Trophoblast cell (in vitro differentiated cells and primary cell): ENCODE data around the gene KLC1.
A peak's percentile ranks its signal among the peaks of the same experiment; 100 is the strongest.

ENCODE experiments used
- DNase-seq, 2 donors: peaks; one replicate each; pipeline ENCODE4 v3.0.0-alpha.2; 2016
- H2AFZ ChIP-seq: 2 replicates; pipeline ENCODE4 v1.6.1; 2013; ENCODE audit warnings: low read length, moderate library complexity, mild to moderate bottlenecking; ENCODE audit not compliant: insufficient read depth, poor library complexity
- H2AK5ac ChIP-seq: 2 replicates; pipeline ENCODE4 v1.6.1; 2013; ENCODE audit warnings: mild to moderate bottlenecking, low read length
- H2BK120ac ChIP-seq: 2 replicates; pipeline ENCODE4 v1.6.1; 2013; ENCODE audit warnings: low read length, mild to moderate bottlenecking, moderate library complexity; ENCODE audit not compliant: insufficient read depth, poor library complexity
- H2BK12ac ChIP-seq: 2 replicates; pipeline ENCODE4 v1.6.1; 2013; ENCODE audit warnings: mild to moderate bottlenecking, low read length, moderate library complexity
- H2BK5ac ChIP-seq: 2 replicates; pipeline ENCODE4 v1.6.1; 2013; ENCODE audit warnings: low read length, low read depth, moderate library complexity, mild to moderate bottlenecking; ENCODE audit not compliant: poor library complexity
- H3K14ac ChIP-seq: 2 replicates; pipeline ENCODE4 v1.6.1; 2013; ENCODE audit warnings: mild to moderate bottlenecking, low read length
- H3K18ac ChIP-seq: 2 replicates; pipeline ENCODE4 v1.6.1; 2013; ENCODE audit warnings: mild to moderate bottlenecking, low read length
- H3K23ac ChIP-seq: 2 replicates; pipeline ENCODE4 v1.6.1; 2013; ENCODE audit warnings: low read length
- H3K27ac ChIP-seq: 2 replicates; pipeline ENCODE4 v1.5.1; 2013; ENCODE audit warnings: low read depth, mild to moderate bottlenecking, inconsistent platforms, low read length, moderate library complexity
- H3K27me3 ChIP-seq: 2 replicates; pipeline ENCODE4 v1.6.1; 2013; ENCODE audit warnings: inconsistent platforms, mild to moderate bottlenecking, low read length, moderate library complexity; ENCODE audit not compliant: insufficient read depth
- H3K36me3 ChIP-seq, 2 experiments: 1 replicate in 1 of 2; 2 replicates in 1 of 2; pipeline ENCODE4 v1.6.1; 2013; ENCODE audit warnings: low read length in 2 of 2, mild to moderate bottlenecking in 2 of 2, moderate library complexity in 1 of 2; ENCODE audit not compliant: insufficient read depth in 2 of 2, control insufficient read depth in 1 of 2
- H3K4ac ChIP-seq: 2 replicates; pipeline ENCODE4 v1.6.1; 2013; ENCODE audit warnings: low read depth, mild to moderate bottlenecking, low read length, moderate library complexity
- H3K4me1 ChIP-seq, 2 experiments: 1 replicate in 1 of 2; 2 replicates in 1 of 2; pipeline ENCODE4 v1.6.1; 2013; ENCODE audit warnings: low read length in 2 of 2, mild to moderate bottlenecking in 2 of 2, moderate library complexity in 1 of 2; ENCODE audit not compliant: insufficient read depth in 2 of 2, control insufficient read depth in 1 of 2
- H3K4me2 ChIP-seq: 2 replicates; pipeline ENCODE4 v1.6.1; 2013; ENCODE audit warnings: inconsistent platforms, mild to moderate bottlenecking, low read length, moderate library complexity
- H3K4me3 ChIP-seq: 2 replicates; pipeline ENCODE4 v1.5.1; 2013; ENCODE audit warnings: mild to moderate bottlenecking, low read depth, low read length, inconsistent platforms
- H3K79me1 ChIP-seq: one replicate; pipeline ENCODE4 v1.6.1; 2013; ENCODE audit warnings: low read length
- H3K79me2 ChIP-seq: 2 replicates; pipeline ENCODE4 v1.6.1; 2013; ENCODE audit warnings: low read length, mild to moderate bottlenecking; ENCODE audit not compliant: control insufficient read depth, insufficient read depth, poor library complexity
- H3K9ac ChIP-seq: 2 replicates; pipeline ENCODE4 v1.6.1; 2013; ENCODE audit warnings: mild to moderate bottlenecking, low read length
- H3K9me3 ChIP-seq: 2 replicates; pipeline ENCODE4 v1.6.1; 2013; ENCODE audit warnings: low read depth, mild to moderate bottlenecking, control low read depth, inconsistent platforms, low read length; ENCODE audit not compliant: insufficient read depth
- H4K12ac ChIP-seq: 2 replicates; pipeline ENCODE4 v1.6.1; 2013; ENCODE audit warnings: low read depth, mild to moderate bottlenecking, low read length, moderate library complexity
- H4K8ac ChIP-seq: 2 replicates; pipeline ENCODE4 v1.6.1; 2013; ENCODE audit warnings: low read depth, mild to moderate bottlenecking, low read length, moderate library complexity
- H4K91ac ChIP-seq: one replicate; pipeline ENCODE4 v1.6.1; 2013; ENCODE audit warnings: low read depth, mild to moderate bottlenecking, low read length, moderate library complexity
- WGBS: extraction: QIAGEN DNeasy Blood & Tissue Kit; methylation state at CpG from one replicate; pipeline ENCODE4 v1.1.7; 2013; ENCODE audit warnings: missing lambda C conversion rate; ENCODE audit not compliant: insufficient read length, insufficient coverage; ENCODE audit errors: extremely low coverage; 5-methylcytosine and 5-hydroxymethylcytosine counted together

The KLC1 gene

DNA sequence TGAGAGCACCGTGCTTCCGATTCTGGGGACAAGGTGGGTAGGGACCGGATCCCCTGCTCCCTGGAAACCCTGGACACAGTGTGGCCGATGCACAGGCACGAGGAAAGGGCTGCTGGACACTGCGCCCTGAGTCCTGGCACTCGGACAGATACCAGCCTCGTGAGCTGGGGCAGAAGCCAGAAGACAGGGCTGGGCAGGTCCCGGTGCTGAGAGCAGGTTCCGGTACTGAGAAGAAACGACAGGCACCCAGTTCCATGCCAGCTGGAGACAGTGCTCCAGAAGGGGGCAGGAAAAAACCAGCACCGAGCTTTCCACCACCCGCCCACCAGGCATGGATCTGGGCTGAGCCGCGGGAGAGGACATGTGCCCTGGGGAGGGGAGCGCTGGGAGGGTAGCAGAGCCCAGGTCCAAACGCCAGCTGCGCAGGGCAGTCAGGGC, 79.8 kb downstream of the KLC1 start:
- Histone ChIP-seq H3K27me3 (no peaks in the 10 kb centered on the region), H3K9ac (no peak overlapping the region), H2AFZ (no peak overlapping the region), H3K4me1 (peaks cover 4 to 12% of the 10 kb centered on the region in 2 experiments), H3K18ac (no peak overlapping the region), H3K27ac (no peak overlapping the region), H3K79me1 (no peaks in the 10 kb centered on the region), H3K23ac (no peak overlapping the region), H2AK5ac (no peak overlapping the region), H4K8ac (no peak overlapping the region), H3K36me3 (peaks cover 58 to 64% of the 10 kb centered on the region in 2 experiments), H4K91ac (no peak overlapping the region), H3K14ac (no peak overlapping the region), H3K9me3 (no peaks in the 10 kb centered on the region), H2BK5ac (no peak overlapping the region), H2BK120ac (no peak overlapping the region), H3K4me2 (no peak overlapping the region), H2BK12ac (no peak overlapping the region), H4K12ac (no peak overlapping the region), H3K79me2 (no peaks in the 10 kb centered on the region), H3K4me3 (no peak overlapping the region), H3K4ac (no peak overlapping the region)
- no peak for DNase-seq
- WGBS, result no CpG with 5 or more reads among the region's 18 CpGs

DNA sequence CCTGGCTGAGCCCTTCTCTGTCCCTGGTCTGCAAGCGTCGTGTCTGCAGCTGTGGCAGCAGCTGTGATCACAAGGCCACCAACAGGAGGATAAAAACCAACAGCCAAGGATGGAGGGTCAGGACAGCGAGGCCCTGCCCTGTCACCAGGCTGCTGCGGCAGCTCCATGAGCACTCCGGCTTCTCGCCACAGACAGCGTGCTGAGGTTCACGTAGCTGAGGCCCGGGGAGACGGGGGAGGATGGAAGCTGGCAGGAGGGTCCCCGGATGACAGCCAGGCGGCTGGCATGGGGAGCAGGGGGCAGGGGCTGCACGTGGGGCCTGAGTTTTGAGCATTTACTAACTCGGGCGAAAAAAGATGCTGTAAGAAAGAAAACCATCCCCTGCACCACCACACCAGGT, 80.8 kb downstream of the KLC1 start:
- Histone ChIP-seq H3K27me3 (no peaks in the 10 kb centered on the region), H2BK12ac (no peak overlapping the region)

DNA sequence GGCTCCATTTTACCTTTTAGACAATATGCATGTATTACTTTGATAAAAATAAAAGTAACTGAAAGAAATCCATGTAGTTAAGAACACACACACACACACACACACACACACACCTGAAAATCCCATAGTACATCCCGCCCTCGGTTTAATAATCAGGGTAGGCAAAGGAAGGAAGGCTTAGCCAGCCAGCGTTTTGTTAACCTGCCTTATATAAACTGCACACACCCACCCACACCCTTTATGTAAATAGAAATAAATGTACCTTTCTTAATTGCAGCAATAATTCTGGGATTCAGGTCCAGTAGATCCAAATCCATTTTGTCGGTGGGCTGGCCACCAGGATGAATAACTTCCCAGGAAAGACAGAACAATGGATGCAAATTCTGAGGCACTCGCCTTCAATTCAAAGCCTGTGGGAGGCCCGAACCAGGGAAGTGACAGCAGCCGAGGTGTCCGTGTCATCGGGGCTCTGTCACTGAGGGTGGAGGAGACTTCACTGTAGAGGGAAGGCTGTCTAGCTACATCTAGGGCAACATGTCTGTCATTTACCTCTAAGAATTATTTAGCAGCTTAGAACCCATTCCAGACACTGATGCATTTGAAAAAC, 81.9 kb downstream of the KLC1 start:
- no peak overlapping the region for H2BK5ac ChIP-seq
- peaks cover 4 to 16% of the 10 kb centered on the region in 2 experiments for H3K4me1 ChIP-seq
- H2AFZ ChIP-seq, result no peak overlapping the region
- no peak overlapping the region for H2AK5ac ChIP-seq
- no peak overlapping the region for H2BK12ac ChIP-seq
- H4K91ac ChIP-seq, result no peak overlapping the region
- WGBS, result no CpG with 5 or more reads among the region's 9 CpGs
- H3K79me1 ChIP-seq, result peaks cover 2% of the 10 kb centered on the region
- no peak overlapping the region for H3K14ac ChIP-seq
- peaks cover 4% of the 10 kb centered on the region for H3K79me2 ChIP-seq
- no peak for DNase-seq
- H2BK120ac ChIP-seq, result no peak overlapping the region
- H4K8ac ChIP-seq, result no peak overlapping the region
- H3K4me3 ChIP-seq, result no peak overlapping the region
- H3K4me2 ChIP-seq, result no peak overlapping the region
- H3K9me3 ChIP-seq, result no peaks in the 10 kb centered on the region
- no peak overlapping the region for H3K27ac ChIP-seq
- peaks cover 42 to 49% of the 10 kb centered on the region in 2 experiments for H3K36me3 ChIP-seq
- H4K12ac ChIP-seq, result no peak overlapping the region
- no peak overlapping the region for H3K4ac ChIP-seq
- H3K18ac ChIP-seq, result no peak overlapping the region
- no peak overlapping the region for H3K23ac ChIP-seq
- H3K27me3 ChIP-seq, result no peaks in the 10 kb centered on the region
- H3K9ac ChIP-seq, result no peak overlapping the region

More for the DNA sequence above, 80.8 kb downstream of the KLC1 start:
- H3K27ac ChIP-seq, result no peak overlapping the region
- H3K23ac ChIP-seq, result no peak overlapping the region
- no peak overlapping the region for H2AFZ ChIP-seq
- no peak overlapping the region for H2BK5ac ChIP-seq
- H3K9ac ChIP-seq, result no peak overlapping the region
- H3K9me3 ChIP-seq, result no peaks in the 10 kb centered on the region
- no peak overlapping the region for H4K91ac ChIP-seq
- H3K4ac ChIP-seq, result no peak overlapping the region
- H3K36me3 ChIP-seq, result peaks cover 53 to 59% of the 10 kb centered on the region in 2 experiments
- no peak overlapping the region for H3K14ac ChIP-seq
- WGBS, result no CpG with 5 or more reads among the region's 15 CpGs
- no peak overlapping the region for H4K12ac ChIP-seq
- no peaks in the 10 kb centered on the region for H3K79me2 ChIP-seq
- peaks cover 4 to 16% of the 10 kb centered on the region in 2 experiments for H3K4me1 ChIP-seq
- H3K4me2 ChIP-seq, result no peak overlapping the region
- no peak overlapping the region for H4K8ac ChIP-seq
- no peak overlapping the region for H3K4me3 ChIP-seq
- no peaks in the 10 kb centered on the region for H3K79me1 ChIP-seq
- no peak overlapping the region for H2BK120ac ChIP-seq
- no peak for DNase-seq
- no peak overlapping the region for H2AK5ac ChIP-seq
- no peak overlapping the region for H3K18ac ChIP-seq

DNA sequence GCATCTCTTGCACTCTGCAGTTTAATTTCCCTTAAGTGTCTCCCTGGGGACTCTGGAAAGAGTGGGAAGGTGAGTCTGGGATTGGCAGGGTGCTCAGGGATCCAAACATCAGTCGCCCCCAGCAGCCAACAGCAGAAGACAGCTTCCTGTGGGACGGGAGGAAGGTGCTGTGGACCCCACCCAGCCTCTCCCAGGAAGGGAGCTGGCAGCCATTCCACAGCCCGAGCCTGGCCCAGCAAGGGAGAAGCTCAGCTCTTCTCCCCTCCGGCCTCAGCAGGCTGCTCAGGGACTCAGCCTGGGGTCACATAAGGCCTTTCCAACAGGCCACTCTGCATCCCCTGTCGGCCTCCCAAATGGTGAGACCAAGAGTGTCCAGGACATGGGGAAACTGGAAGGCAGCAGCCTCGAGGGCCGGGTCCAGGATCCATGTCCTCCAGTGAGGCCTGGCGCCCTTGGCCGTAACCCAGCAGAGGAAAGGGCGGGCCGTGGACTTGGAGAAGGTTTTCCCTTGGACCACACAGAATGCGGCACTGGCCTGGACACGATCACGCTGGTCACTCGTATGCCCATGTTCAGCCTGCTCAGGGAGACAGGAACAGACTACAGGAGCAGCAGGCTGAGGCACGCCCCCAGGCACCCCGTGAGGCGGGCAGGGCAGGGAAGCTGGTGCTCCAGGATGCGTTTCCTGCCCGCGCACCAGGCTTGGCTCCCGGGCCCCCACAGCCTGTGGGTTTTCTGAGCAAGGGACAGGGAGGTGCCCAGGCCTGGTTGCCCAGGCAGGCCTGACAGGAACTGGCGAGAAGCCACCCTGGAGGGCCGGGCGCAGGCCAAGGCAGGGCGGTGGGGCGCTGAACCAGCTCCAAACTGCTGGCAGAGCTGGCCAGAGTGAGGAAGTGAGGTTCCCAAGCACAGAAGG, 82.8 kb downstream of the KLC1 start:
- Histone ChIP-seq H4K12ac (no peak overlapping the region), H4K91ac (no peak overlapping the region), H2BK12ac (no peak overlapping the region), H3K14ac (no peak overlapping the region), H3K27me3 (no peaks in the 10 kb centered on the region), H2AFZ (no peak overlapping the region), H3K18ac (no peak overlapping the region), H3K9me3 (no peaks in the 10 kb centered on the region), H3K23ac (no peak overlapping the region), H3K4me1 (peaks cover 7 to 16% of the 10 kb centered on the region in 2 experiments), H3K4me2 (no peak overlapping the region), H3K4me3 (no peak overlapping the region), H3K27ac (no peak overlapping the region), H3K4ac (no peak overlapping the region), H3K9ac (no peak overlapping the region), H2BK120ac (no peak overlapping the region), H3K79me1 (peaks cover 5% of the 10 kb centered on the region), H3K36me3 (peaks cover 34 to 40% of the 10 kb centered on the region in 2 experiments), H4K8ac (peak overlapping the region; percentile 2), H2AK5ac (no peak overlapping the region), H3K79me2 (peaks cover 10% of the 10 kb centered on the region), H2BK5ac (no peak overlapping the region)
- WGBS, result no CpG with 5 or more reads among the region's 27 CpGs
- no peak for DNase-seq
